NCI-H446 treated with DMSO at 0.1 percent for 48 hours (cell line): ENCODE data around the gene PROM1.

Experiments used
- DNase-seq: peaks from one replicate; lab custom pipeline; 2025; lab: John Stamatoyannopoulos, UW

The PROM1 gene

GRCh38 chr4:16065066-16065465 lies 18.8 kb downstream of the PROM1 start:
- DNase-seq = no peak

GRCh38 chr4:16062601-16063000 lies 21.2 kb downstream of the PROM1 start:
- DNase-seq = no peak

- DNase-seq = peak; percentile 33
Measured at GRCh38 chr4:16056681-16057385, 27.0 kb downstream of the PROM1 start.

GRCh38 chr4:16055873-16056272 lies 27.9 kb downstream of the PROM1 start:
- DNase-seq = no peak

- DNase-seq = no peak
Measured at GRCh38 chr4:16055471-16055870, 28.4 kb downstream of the PROM1 start.

- DNase-seq = no peak
Measured at GRCh38 chr4:16052939-16053338, 30.9 kb downstream of the PROM1 start.

- DNase-seq = no peak
Measured at GRCh38 chr4:16051980-16052379, 31.8 kb downstream of the PROM1 start.

GRCh38 chr4:16051132-16051531 lies 32.7 kb downstream of the PROM1 start:
- no peak for DNase-seq

GRCh38 chr4:16050669-16051068 lies 33.2 kb downstream of the PROM1 start:
- DNase-seq = no peak

GRCh38 chr4:16048619-16049419 lies 35.0 kb downstream of the PROM1 start:
- no peak for DNase-seq

- no peak for DNase-seq
Measured at GRCh38 chr4:16045687-16046086, 38.1 kb downstream of the PROM1 start.

GRCh38 chr4:16043642-16044498 lies 40.0 kb downstream of the PROM1 start:
- no peak for DNase-seq

GRCh38 chr4:16039139-16039538 lies 44.7 kb downstream of the PROM1 start:
- no peak for DNase-seq

GRCh38 chr4:16037901-16038300 lies 45.9 kb downstream of the PROM1 start:
- DNase-seq = no peak

- no peak for DNase-seq
Measured at GRCh38 chr4:16035843-16036242, 48.0 kb downstream of the PROM1 start.

GRCh38 chr4:16034010-16034748 lies 49.6 kb downstream of the PROM1 start:
- no peak for DNase-seq

- DNase-seq = no peak
Measured at GRCh38 chr4:16032396-16032770, 51.4 kb downstream of the PROM1 start.

- DNase-seq = no peak
Measured at GRCh38 chr4:16031546-16032395, 52.1 kb downstream of the PROM1 start.

GRCh38 chr4:16029886-16030285 lies 53.9 kb downstream of the PROM1 start:
- no peak for DNase-seq

GRCh38 chr4:16029262-16029661 lies 54.6 kb downstream of the PROM1 start:
- no peak for DNase-seq

- no peak for DNase-seq
Measured at GRCh38 chr4:16027626-16028025, 56.2 kb downstream of the PROM1 start.
